ENCODE measurements around the gene ARFRP1.

ARFRP1 gene

DNA sequence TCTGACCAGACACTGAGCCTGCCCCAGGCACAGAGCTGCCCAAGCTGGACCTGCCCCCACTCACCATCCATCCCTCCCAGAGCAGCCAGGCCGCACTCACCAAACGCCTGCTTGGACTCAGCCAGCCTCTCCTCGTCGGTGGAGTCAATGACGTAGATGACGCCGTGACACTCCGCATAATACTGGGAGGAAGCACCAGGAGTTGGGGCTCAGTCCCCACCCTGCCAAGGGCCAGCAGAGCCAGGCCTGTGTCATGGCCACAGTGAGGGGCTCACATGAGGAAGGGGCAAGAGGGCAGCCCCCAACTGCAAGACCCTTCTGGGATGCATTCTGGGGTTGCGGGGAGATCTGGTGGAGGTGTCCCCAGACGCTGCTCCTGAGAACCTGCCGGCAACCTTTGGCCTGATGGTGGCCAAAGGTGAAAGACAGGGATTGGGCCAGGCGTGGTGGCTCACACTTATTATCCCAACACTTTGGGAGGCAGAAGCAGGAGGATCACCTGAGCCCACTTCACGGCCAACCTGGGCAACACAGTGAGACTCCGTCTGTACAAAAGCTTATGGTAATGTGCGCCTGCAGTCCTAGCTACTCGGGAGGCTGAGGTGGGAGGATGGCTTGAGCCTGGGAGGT is 5.6 kb downstream of the ARFRP1 start:
- no peak for DNase-seq (ENCODE audit: low read depth)

DNA sequence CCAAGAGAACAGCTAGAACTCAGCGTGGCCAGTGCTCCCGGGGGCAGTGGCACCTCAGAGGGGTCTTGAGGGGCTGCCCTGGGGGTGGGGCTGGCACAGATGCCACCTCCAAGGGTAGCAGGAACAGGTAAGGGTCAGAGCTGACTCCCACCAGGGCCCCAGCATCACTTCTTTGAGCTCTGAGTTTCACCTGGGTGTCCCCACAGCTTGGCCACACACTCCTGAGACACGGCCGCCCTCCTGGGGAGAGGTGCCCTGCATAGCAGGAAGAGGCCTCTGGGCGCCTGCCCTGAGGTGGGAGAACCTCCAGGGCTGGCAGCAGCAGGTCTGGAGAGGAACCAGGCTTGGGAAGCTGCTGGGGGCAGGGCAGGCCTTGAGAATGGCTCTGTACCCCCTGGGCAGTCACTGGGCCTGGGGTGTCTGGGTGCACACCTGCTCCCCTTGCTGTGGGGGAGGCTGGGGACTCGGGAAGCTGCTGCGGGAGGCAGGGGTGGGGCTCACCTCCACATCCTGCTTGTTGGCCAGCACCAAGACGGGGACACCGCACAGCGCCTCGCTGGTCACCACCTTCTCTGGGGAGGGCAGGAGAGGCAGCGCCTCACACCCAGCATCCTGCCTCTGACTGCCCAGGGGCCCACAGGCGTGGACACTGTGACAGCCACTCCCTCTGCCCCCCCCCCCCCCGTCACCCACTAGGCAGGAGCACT is 6.3 kb downstream of the ARFRP1 start:
- no peak for DNase-seq (ENCODE audit: low read depth)

DNA sequence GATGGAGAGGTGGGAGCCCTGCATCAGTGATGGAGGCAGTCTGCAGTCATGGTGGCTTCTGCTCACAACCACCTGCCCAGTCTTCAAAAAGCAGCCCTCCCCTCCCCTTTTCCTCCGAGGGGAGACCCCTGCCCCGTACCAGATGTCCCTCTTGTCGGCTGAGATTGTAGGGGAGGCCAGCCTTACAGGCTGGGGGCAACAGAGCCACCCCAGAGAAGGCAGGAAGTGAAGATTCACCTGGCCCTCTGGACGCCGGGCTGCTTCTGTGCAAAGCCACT is 6.8 kb downstream of the ARFRP1 start:
- no peak for DNase-seq (ENCODE audit: low read depth)

DNA sequence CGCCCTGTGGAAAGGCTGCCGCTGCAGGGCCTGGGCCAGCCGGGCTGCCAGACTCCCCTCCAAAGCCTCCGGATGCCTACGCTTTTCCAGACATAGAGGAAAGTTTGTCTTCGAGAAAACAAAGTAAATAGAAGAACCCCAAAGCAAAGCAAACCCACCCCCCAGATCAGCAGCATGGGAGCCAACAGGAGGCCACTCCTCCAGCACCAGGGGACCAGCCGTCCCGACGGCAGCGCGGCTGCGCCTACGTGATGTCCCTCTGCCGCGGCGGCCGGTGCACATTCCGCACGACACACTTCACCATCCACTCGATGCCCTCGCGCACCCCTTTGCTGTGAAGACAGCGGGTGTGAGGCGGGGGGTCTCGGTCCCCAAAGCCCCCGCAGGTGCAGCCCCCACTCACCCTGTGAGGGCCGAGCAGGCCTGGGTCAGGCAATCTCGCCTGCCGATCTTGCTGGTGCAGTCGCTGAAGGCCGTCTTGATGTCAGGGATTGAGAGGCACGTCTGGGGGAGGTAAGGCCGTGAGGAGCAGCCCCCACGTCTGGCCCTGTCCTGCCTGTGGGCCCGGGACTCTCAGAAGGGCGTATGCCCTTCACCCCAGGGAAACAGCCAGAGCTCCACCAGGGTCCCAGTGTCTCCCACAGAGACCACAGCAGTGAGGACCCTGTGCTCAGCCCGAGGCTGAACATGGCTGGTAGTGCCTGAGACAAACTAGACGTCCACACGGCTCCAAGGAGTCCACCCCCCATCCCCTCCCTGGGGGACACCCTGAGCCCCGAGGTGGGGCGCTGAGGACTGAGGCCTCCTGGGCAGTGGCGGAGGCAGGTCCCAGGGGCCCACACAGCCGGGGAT is 7.4 kb downstream of the ARFRP1 start:
- no peak for DNase-seq (ENCODE audit: low read depth)

DNA sequence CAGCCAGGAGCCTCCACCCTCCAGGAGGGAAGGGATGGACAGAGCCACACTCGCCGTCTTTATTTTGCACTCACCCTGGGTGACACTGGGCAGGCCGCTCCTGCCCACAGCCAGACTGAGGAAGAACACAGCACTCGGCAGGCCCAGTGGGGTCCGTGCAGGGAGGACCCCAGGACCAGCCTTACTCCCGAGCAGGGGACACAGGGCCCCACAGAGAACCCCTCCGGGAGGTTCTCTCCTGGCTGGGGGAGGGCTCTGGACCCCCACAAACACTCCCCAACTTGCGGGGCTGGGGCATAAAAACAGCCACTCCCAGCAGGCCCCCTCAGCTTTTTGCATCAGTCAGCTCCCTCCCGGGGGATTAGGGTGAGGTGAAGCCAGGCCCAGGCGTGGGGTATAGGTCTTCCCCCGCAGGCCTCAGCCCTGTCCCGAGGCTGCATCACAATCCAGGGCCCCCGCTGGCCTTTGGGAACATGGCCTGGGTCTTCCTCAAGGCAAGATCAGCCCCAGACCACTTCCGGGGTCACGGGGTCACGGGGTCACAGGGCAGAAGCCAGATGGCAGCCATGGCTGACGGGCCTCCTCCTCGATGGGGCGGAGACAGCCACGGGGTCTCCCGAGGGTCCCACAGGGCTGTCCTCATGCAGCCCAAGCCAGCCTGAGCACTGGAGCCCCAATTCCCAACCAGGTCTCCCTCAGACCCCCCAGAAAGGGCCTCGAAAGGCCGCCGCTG is 8.1 kb downstream of the ARFRP1 start:
- DNase-seq (ENCODE audit: low read depth), result no peak

DNA sequence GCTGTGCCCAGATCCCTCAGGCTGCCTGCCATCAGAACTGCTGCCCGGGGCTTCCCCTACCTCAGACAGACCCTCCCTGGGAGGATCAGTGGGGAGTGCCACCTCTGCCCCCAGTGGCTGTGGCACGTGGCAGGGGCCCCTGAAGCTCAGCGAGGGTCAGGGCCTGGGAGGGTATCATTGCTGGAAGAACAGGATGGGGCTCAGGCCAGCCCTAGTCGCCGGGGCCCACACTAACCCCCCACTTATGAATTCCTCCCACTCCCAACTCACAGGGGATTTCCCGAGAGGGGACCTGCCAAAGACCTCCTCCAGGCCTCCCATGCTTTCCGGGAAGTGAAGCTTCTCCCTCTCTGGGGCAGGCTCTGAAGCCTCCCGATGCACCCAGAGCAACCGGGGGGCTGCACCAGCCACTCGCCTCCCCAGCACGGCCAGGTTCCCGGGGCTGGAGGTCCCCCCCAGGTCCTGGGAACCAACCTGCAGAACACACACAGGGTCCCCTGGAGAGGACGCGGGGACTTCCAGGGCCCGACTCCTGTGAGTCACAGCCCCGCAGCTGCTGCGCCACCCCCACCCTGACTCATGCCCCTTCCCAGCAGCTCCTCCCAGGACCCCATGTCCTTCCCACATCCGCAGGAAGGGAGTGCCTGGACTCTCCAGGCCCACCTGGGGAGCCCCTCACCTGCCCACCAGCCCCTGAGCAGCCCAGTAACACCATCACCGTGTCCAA is 8.9 kb downstream of the ARFRP1 start:
- DNase-seq (ENCODE audit: low read depth), result no peak

DNA sequence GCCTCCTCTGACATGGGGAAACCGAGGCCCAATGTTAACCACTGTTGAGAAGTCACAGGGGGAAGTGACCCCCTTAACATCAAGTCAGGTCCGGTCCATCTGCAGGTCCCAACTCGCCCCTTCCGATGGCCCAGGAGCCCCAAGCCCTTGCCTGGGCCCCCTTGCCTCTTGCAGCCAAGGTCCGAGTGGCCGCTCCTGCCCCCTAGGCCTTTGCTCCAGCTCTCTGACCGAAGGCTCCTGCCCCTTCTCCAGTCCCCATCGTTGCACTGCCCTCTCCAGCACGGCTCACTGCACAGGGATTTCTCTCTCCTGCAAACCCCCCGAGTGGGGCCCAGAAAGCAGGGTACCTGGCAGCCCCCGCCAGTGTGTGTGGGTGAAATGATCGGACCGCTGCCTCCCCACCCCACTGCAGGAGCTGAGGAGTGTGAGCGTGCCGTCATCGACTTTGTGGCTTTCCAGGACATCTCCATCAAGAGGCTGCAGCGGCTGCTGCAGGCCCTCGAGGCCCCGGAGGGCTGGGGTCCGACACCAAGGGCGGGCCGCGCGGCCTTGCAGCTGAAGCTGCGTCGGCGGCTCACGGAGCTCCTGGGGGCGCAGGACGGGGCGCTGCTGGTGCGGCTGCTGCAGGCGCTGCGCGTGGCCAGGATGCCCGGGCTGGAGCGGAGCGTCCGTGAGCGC is 9.8 kb downstream of the ARFRP1 start:
- no peak for DNase-seq (ENCODE audit: low read depth)

DNA sequence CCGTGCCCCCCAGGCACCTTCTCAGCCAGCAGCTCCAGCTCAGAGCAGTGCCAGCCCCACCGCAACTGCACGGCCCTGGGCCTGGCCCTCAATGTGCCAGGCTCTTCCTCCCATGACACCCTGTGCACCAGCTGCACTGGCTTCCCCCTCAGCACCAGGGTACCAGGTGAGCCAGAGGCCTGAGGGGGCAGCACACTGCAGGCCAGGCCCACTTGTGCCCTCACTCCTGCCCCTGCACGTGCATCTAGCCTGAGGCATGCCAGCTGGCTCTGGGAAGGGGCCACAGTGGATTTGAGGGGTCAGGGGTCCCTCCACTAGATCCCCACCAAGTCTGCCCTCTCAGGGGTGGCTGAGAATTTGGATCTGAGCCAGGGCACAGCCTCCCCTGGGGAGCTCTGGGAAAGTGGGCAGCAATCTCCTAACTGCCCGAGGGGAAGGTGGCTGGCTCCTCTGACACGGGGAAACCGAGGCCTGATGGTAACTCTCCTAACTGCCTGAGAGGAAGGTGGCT is 10.4 kb downstream of the ARFRP1 start:
- no peak for DNase-seq (ENCODE audit: low read depth)

DNA sequence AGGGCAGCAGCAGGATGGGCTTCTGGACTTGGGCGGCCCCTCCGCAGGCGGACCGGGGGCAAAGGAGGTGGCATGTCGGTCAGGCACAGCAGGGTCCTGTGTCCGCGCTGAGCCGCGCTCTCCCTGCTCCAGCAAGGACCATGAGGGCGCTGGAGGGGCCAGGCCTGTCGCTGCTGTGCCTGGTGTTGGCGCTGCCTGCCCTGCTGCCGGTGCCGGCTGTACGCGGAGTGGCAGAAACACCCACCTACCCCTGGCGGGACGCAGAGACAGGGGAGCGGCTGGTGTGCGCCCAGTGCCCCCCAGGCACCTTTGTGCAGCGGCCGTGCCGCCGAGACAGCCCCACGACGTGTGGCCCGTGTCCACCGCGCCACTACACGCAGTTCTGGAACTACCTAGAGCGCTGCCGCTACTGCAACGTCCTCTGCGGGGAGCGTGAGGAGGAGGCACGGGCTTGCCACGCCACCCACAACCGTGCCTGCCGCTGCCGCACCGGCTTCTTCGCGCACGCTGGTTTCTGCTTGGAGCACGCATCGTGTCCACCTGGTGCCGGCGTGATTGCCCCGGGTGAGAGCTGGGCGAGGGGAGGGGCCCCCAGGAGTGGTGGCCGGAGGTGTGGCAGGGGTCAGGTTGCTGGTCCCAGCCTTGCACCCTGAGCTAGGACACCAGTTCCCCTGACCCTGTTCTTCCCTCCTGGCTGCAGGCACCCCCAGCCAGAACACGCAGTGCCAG is 11.0 kb downstream of the ARFRP1 start, which contains the start of gene TNFRSF6B:
TSS of gene TNFRSF6B (plus strand) at position 25 of the 729 bp plus-strand sequence. CDS start at position 141, 116 bp downstream.
- no peak for DNase-seq (ENCODE audit: low read depth)

DNA sequence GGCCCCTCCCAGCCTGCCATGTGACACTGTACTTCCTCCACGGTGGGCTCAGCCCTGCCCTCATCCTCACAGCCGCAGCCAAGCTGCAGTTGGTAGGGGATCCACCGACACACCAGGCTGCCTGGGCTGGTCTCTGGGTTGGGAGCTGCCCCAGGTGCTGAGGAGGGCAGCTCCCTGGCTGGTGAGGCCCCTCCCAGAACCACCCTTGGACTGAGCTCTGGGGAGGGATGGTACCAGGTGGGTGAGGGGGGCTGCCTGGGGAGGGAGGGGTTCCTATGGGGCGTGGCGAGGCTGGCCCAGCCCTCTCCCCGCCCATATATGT is 11.5 kb downstream of the ARFRP1 start:
- no peak for DNase-seq (ENCODE audit: low read depth)

DNA sequence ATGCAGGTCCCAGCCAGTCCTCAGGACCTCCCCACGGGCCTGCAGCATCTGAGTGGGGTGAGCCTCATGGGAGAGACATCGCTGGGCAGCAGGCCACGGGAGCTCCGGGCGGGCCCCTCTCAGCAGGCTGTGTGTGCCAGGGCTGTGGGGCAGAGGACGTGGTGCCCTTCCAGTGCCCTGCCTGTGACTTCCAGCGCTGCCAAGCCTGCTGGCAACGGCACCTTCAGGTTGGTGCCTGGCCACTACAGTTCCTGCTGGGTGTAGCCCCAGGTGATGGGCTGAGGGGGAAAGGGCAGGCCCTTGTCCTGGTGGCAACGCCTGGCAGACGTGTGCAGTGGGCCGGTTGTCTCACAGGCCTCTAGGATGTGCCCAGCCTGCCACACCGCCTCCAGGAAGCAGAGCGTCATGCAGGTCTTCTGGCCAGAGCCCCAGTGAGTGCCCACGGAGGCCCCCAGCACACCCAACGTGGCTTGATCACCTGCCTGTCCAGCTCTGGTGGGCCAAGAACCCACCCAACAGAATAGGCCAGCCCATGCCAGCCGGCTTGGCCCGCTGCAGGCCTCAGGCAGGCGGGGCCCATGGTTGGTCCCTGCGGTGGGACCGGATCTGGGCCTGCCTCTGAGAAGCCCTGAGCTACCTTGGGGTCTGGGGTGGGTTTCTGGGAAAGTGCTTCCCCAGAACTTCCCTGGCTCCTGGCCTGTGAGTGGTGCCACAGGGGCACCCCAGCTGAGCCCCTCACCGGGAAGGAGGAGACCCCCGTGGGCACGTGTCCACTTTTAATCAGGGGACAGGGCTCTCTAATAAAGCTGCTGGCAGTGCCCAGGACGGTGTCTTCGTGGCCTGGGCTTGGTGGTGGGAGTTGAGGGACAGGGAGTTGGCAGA is 12.1 kb downstream of the ARFRP1 start:
- no peak for DNase-seq (ENCODE audit: low read depth)

DNA sequence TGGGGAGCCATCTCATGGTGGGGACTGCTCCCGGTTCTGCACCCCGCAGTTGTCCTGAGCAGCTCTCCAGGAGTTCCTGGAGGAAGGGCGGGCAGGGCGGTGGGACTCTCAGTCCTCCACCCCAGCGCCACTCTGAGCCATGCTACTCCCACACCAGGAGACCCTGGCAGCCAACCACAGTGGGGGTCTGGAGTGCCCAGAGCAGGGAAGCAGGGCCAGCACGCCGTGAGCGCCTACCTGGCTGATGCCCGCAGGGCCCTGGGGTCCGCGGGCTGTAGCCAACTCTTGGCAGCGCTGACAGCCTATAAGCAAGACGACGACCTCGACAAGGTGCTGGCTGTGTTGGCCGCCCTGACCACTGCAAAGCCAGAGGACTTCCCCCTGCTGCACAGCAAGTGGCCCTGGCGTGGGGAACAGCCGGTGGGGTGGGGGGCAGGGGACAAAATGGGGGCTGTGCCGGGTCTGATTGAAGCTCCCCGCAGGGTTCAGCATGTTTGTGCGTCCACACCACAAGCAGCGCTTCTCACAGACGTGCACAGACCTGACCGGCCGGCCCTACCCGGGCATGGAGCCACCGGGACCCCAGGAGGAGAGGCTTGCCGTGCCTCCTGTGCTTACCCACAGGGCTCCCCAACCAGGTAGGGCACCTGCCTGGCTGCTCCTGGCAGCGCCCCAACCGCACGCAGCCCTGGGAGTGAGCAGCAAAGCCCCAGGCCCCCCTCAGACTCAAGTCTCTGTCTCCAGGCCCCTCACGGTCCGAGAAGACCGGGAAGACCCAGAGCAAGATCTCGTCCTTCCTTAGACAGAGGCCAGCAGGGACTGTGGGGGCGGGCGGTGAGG is 13.0 kb downstream of the ARFRP1 start:
- DNase-seq (ENCODE audit: low read depth), result no peak

DNA sequence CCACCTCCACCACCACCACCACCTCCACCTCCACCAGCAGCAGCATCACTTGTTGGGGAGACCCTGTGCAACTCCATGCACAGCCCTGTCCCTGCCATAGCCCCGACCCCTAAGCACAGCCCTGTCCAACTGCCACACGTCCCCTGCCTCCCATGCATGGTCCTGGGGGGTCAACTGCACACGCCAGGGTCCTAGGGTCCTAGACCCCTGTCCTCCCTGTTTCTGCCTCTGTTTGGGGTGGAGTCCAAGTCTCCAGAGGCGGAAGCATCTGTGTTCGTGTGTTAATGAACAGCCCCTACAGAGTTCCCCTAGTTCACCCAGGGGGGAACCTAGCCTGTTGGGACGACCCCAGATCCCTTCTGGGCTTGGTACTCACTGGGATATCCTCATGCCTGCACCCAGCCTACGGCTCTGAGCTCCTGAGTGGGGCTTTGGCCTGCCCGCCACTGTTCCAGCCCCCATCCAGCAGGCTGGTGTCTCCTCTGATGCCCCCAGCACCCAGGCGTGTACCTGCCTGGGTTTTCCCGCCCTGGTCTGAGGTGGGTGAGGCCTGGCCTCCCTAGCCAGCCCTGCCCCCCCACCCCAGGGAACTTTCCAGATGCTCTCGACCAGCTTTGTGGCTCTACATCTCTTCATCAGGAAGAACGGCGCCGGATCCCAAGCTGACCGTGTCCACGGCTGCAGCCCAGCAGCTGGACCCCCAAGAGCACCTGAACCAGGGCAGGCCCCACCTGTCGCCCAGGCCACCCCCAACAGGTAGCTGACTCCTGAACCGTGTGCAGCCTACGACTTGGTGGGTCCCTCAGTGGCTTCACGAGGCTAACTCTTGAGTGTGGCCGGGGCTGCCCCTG is 13.8 kb downstream of the ARFRP1 start:
- no peak for DNase-seq (ENCODE audit: low read depth)

DNA sequence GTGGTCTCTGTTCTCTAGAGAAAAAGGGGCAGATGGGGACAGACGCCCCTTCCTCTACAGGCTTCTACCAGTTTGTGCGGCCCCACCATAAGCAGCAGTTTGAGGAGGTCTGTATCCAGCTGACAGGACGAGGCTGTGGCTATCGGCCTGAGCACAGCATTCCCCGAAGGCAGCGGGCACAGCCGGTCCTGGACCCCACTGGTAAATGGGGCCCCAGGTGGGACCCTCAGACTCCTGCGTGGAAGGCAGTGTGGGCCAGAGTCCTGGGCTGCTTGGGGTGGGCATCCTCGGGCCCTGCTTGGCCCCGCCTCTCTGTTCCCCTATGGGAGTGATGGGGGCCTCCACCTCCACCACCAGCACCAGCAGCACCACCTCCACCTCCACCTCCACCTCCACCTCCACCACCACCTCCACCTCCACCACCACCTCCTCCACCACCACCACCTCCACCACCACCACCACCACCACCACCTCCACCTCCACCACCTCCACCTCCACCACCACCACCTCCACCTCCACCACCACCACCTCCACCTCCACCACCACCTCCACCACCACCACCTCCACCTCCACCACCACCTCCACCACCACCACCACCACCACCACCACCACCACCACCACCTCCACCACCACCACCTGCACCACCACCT is 14.6 kb downstream of the ARFRP1 start:
- DNase-seq (ENCODE audit: low read depth), result no peak

DNA sequence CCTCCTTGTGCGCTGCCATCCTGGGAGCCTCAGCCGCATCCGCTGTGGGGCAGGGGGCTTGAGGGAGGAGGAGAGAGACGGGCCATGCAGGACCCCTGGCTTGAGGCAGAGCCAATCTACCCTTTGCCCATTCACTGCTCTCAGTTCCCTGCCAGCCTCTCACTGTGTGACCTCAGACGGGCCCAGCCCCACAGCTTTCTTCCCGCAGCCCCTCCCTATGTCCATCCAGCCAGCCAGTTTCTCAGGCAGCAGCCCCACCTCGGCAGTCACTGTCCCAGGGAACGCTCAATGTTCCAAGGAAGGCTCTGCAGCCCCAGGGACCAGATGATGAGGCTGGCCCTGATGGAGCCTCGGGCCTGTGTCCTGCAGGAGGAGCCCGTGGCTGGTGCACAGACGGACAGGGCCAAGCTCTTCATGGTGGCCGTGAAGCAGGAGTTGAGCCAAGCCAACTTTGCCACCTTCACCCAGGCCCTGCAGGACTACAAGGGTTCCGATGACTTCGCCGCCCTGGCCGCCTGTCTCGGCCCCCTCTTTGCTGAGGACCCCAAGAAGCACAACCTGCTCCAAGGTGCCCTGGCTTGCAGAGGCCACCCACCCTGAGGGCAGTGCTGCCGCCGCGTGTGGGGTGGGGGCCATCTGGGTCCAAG is 15.2 kb downstream of the ARFRP1 start:
- no peak for DNase-seq (ENCODE audit: low read depth)

DNA sequence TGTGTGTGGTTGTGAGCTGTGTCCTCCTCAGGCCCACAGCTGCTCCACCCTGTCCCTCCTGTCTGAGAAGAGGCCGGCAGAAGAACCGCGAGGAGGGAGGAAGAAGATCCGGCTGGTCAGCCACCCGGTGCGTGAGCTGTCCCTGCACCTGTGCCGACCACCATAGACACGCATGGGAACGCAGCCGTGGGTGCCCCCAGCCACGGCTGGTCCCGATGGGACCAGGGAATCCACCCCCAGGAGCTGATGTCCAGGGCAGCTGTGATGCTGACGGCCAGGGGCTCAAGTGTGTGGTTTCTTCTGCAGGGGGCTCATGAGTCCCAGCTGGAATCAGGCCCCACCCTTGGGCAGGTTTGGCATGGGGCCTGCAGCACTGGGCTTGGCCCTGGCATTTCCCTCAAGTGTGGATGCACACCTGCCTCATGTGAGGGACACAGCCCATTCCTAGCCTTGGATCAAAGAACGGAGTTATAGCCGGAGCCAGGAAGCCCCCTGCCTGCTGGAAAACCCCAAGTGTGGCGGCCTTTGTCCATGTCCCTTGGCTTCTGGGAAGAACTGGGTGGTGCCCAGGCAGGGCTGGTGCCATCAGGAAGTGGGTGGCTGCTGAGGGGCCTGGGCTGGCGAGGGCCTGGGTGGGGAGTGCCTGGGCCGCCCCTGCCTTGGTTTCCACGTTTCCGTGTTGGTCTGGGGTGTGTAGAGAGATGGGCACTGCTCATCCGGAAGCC is 15.9 kb downstream of the ARFRP1 start:
- DNase-seq (ENCODE audit: low read depth), result no peak
